CD4-positive, CD25-positive, alpha-beta regulatory T cell (primary cell): Measurements from ENCODE around the gene COL9A1. TPM values are rescaled to one million over a fixed set of nuclear protein-coding genes. Genes with fewer than 3 reads are reported as not detected.

Source experiments
- ATAC-seq, 2 donors: fragments of 150-1000 bp; cut with Tn5 transposase; one replicate each; pipeline ENCODE4 v1.10.0; 2021; ENCODE audit warnings: low read depth in 2 of 2, moderate number of reproducible peaks in 2 of 2, moderate library complexity in 1 of 2
- DNase-seq, 3 donors: peaks; one replicate each; pipeline versions ENCODE4 v3.0.0 to v3.0.0-alpha.2; 2012 to 2022; ENCODE audit warnings: mixed read lengths in 1 of 3
- H3K27ac ChIP-seq: one replicate; pipeline ENCODE4 v1.7.0; 2013; ENCODE audit warnings: mild to moderate bottlenecking, low read length; ENCODE audit not compliant: insufficient read depth, poor library complexity, severe bottlenecking
- H3K27me3 ChIP-seq: one replicate; pipeline ENCODE4 v1.7.0; 2013; ENCODE audit warnings: low read length; ENCODE audit not compliant: control insufficient read depth, insufficient read depth
- H3K36me3 ChIP-seq: one replicate; pipeline ENCODE4 v1.7.0; 2013; ENCODE audit warnings: mild to moderate bottlenecking, low read length, moderate library complexity; ENCODE audit not compliant: control insufficient read depth, insufficient read depth
- H3K4me1 ChIP-seq: 2 replicates; pipeline ENCODE4 v1.7.0; 2013; ENCODE audit warnings: mild to moderate bottlenecking, low read length; ENCODE audit not compliant: insufficient read depth, control insufficient read depth, poor library complexity, severe bottlenecking
- H3K4me3 ChIP-seq: one replicate; pipeline ENCODE4 v1.7.0; 2013; ENCODE audit warnings: low read depth, mild to moderate bottlenecking, low read length, moderate library complexity
- H3K9me3 ChIP-seq, 2 experiments: 1 replicate in 1 of 2; 2 replicates in 1 of 2; pipeline ENCODE4 v1.7.0; 2013; ENCODE audit warnings: low read length in 2 of 2, mild to moderate bottlenecking in 1 of 2, moderate library complexity in 1 of 2; ENCODE audit not compliant: control insufficient read depth in 2 of 2
- H3K27ac Mint-ChIP-seq, 3 donors: one replicate each; pipeline ENCODE4 v1.8.0; 2020 to 2022; ENCODE audit warnings: mild to moderate bottlenecking in 3 of 3, mixed read lengths in 3 of 3, moderate library complexity in 2 of 3
- H3K27me3 Mint-ChIP-seq: one replicate; pipeline ENCODE4 v1.8.0; 2022; ENCODE audit warnings: mild to moderate bottlenecking, mixed read lengths
- H3K36me3 Mint-ChIP-seq: one replicate; pipeline ENCODE4 v1.8.0; 2020; ENCODE audit warnings: mixed read lengths
- H3K4me1 Mint-ChIP-seq, 4 donors: one replicate each; pipeline ENCODE4 v1.8.0; 2020 to 2022; ENCODE audit warnings: mixed read lengths in 4 of 4, mild to moderate bottlenecking in 1 of 4
- H3K4me3 Mint-ChIP-seq, 4 donors: one replicate each; pipeline ENCODE4 v1.8.0; 2020 to 2022; ENCODE audit warnings: mild to moderate bottlenecking in 4 of 4, mixed read lengths in 4 of 4, moderate library complexity in 3 of 4
- H3K9me3 Mint-ChIP-seq, 7 donors: one replicate each; pipeline ENCODE4 v1.8.0; 2020 to 2022; ENCODE audit warnings: mixed read lengths in 7 of 7, mild to moderate bottlenecking in 3 of 7, moderate library complexity in 2 of 7
- polyA plus RNA-seq, 4 donors: library from polyadenylated mRNA; unstranded; fragments of 300-500 nt; fragmentation: Illumina TruSeq; gene quantifications; one replicate each; pipeline ENCODE4 v1.2.3, GENCODE V29; 2021
- total RNA-seq: library from RNA; stranded (reverse); gene quantifications from one replicate; pipeline ENCODE4 v1.2.3, GENCODE V29; 2022

COL9A1 gene
- total and polyA plus RNA-seq, 5 donors from 2014 or later, result not detected

GRCh38 chr6:70221715-70222438 lies 81.0 kb downstream of the COL9A1 start:
- ATAC-seq (no peak), DNase-seq (no peak)
- Histone ChIP-seq H3K27ac (no peak overlapping the region), H3K4me1 (no peaks in the 10 kb centered on the region), H3K9me3 (no peaks in the 10 kb centered on the region), H3K36me3 (no peaks in the 10 kb centered on the region), H3K27me3 (no peaks in the 10 kb centered on the region), H3K4me3 (no peak overlapping the region)
- Mint-ChIP-seq H3K9me3 (peaks cover 0 to 1% (median 0%) of the 10 kb centered on the region in 7 donors), H3K27me3 (peaks cover 5% of the 10 kb centered on the region), H3K4me3 (no peak overlapping the region), H3K4me1 (no peaks in the 10 kb centered on the region), H3K27ac (no peak overlapping the region), H3K36me3 (no peaks in the 10 kb centered on the region)

DNA sequence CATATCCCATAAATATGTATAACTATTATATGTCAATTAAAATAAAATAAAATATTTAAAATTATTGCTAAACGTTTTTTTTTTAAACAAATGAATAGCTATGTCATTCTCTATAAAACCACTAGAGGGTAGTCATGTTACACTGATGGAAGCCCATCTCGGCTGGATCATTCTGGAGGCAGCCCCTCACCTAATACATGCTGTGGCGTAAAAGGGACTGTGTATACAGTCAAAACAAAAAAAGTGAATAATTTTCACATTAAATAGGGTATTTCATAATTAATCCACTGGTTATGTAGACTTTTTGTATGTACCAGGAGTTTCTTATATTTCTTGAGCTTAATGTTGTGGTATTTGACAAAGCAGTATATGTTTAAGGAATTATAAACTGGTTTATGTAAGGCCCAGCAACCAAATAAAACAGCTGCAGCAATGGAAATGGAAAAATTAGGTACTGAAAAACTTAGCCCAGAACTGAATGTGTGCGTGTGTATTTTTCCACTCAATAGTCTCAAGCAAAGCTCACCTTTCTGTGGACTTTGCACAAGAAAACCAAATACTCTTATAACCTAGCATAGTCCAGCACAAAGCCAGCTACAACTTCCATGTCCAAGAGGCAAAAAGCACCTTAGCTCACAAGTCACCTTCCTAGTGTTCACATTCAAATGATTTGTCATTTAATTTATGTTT lies 81.7 kb downstream of the COL9A1 start:
- DNase-seq (peak in 2 of 3 donors; percentile 12 to 14), ATAC-seq (no peak)
- peaks cover 0 to 1% (median 0%) of the 10 kb centered on the region in 7 donors for H3K9me3 Mint-ChIP-seq

DNA sequence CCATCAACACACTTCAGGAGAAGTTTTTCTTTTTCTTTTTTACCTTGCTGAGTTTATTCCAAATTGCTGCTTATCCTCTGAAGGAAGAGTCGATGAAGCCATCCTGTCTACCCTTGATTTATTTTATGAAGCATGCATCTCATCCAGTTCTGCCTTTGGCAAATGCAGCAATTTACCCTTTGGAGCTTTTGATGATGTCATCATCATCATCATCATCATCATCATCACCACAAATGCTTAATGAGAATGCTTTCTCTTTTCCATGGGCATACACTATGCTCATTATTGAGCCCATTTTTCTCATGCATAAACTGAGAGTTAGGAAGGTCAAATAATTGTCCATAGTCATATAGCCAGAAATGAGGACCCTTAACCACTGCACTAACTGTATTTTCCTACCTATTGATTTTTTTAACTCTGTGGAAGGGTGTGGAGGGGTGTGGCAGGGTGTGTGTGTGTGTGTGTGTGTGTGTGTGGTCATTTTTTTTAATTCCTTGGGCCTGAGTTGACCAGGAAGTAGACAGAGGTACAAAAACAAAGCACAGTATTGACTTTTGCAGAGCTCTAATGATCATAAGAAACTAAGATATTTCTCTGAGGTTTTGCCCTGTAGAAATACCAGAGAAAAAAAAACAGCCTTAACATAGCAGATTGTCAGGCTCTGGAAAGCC lies 82.8 kb downstream of the COL9A1 start:
- ATAC-seq, result no peak
- H3K4me1 Mint-ChIP-seq, result no peaks in the 10 kb centered on the region
- no peak overlapping the region for H3K27ac ChIP-seq
- H3K4me1 ChIP-seq, result no peaks in the 10 kb centered on the region
- H3K27me3 Mint-ChIP-seq, result peaks cover 5% of the 10 kb centered on the region
- DNase-seq, result no peak
- H3K9me3 ChIP-seq, result no peaks in the 10 kb centered on the region
- no peaks in the 10 kb centered on the region for H3K27me3 ChIP-seq
- no peaks in the 10 kb centered on the region for H3K36me3 Mint-ChIP-seq
- no peak overlapping the region for H3K4me3 Mint-ChIP-seq
- H3K36me3 ChIP-seq, result no peaks in the 10 kb centered on the region
- no peak overlapping the region for H3K27ac Mint-ChIP-seq
- no peak overlapping the region for H3K4me3 ChIP-seq
- H3K9me3 Mint-ChIP-seq, result peaks cover 0 to 1% (median 0%) of the 10 kb centered on the region in 7 donors

More for the DNA sequence above, 81.7 kb downstream of the COL9A1 start:
- Mint-ChIP-seq H3K4me3 (no peak overlapping the region), H3K27me3 (peaks cover 5% of the 10 kb centered on the region), H3K27ac (no peak overlapping the region), H3K36me3 (no peaks in the 10 kb centered on the region), H3K4me1 (no peaks in the 10 kb centered on the region)
- no peak overlapping the region for H3K27ac ChIP-seq
- no peak overlapping the region for H3K4me3 ChIP-seq
- no peaks in the 10 kb centered on the region for H3K27me3 ChIP-seq
- H3K9me3 ChIP-seq, result no peaks in the 10 kb centered on the region
- H3K4me1 ChIP-seq, result no peaks in the 10 kb centered on the region
- H3K36me3 ChIP-seq, result no peaks in the 10 kb centered on the region

- Mint-ChIP-seq H3K4me1 (no peaks in the 10 kb centered on the region), H3K27me3 (no peaks in the 10 kb centered on the region), H3K27ac (no peak overlapping the region), H3K36me3 (no peaks in the 10 kb centered on the region), H3K9me3 (peaks cover 0 to under 1% (median 0%) of the 10 kb centered on the region in 7 donors), H3K4me3 (no peak overlapping the region)
- no peak overlapping the region for H3K4me3 ChIP-seq
- H3K4me1 ChIP-seq, result no peaks in the 10 kb centered on the region
- no peaks in the 10 kb centered on the region for H3K36me3 ChIP-seq
- peaks cover 2% of the 10 kb centered on the region for H3K27me3 ChIP-seq
- no peak overlapping the region for H3K27ac ChIP-seq
- ATAC-seq (no peak), DNase-seq (no peak)
- no peaks in the 10 kb centered on the region for H3K9me3 ChIP-seq
Measured at GRCh38 chr6:70216767-70217166, 86.1 kb downstream of the COL9A1 start.

DNA sequence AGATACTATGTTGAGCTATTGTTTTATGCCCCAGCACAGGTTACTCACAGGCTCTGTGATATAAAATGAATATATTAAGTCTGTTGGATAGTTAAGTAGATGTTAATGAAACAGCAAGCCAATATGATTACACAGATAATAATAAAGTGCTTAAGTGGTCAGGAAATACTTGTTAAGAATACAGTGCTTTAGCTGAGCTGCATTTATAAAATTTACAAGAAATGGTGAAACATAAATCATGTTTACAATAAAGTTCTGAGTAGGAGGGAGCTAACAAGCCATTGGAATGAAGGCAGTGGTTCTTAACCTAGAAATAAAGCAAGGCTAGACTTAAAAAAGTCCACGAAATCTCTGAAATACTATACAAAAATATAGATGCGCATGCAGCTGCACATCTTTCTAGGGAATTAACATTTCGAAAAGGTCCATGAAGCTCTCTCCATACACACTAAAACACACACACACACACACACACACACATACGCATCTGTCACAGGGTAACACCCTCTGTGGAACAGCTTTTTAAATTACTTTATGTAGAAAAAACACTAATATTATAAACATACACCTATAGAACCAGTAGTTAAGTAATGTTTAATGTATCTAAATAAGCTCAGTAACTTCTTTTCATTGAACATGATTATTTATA lies 87.3 kb downstream of the COL9A1 start:
- Histone ChIP-seq H3K36me3 (no peaks in the 10 kb centered on the region), H3K27ac (no peak overlapping the region), H3K4me1 (no peaks in the 10 kb centered on the region), H3K9me3 (no peaks in the 10 kb centered on the region), H3K4me3 (no peak overlapping the region), H3K27me3 (peaks cover 2% of the 10 kb centered on the region)
- Mint-ChIP-seq H3K27ac (no peak overlapping the region), H3K36me3 (no peaks in the 10 kb centered on the region), H3K4me3 (no peak overlapping the region), H3K9me3 (peaks cover 0 to 2% (median 0%) of the 10 kb centered on the region in 7 donors), H3K27me3 (no peaks in the 10 kb centered on the region), H3K4me1 (no peaks in the 10 kb centered on the region)
- DNase-seq, result no peak
- no peak for ATAC-seq

GRCh38 chr6:70210462-70210861 lies 92.4 kb downstream of the COL9A1 start:
- peaks cover 2% of the 10 kb centered on the region for H3K27me3 ChIP-seq
- ATAC-seq, result no peak
- DNase-seq, result peak in 1 of 3 donors; percentile 3
- no peaks in the 10 kb centered on the region for H3K9me3 ChIP-seq
- Mint-ChIP-seq H3K4me1 (no peaks in the 10 kb centered on the region), H3K36me3 (no peaks in the 10 kb centered on the region), H3K9me3 (peaks cover 0 to 2% (median 0%) of the 10 kb centered on the region in 7 donors), H3K4me3 (no peak overlapping the region), H3K27me3 (peaks cover 1% of the 10 kb centered on the region), H3K27ac (no peak overlapping the region)
- H3K36me3 ChIP-seq, result no peaks in the 10 kb centered on the region
- no peak overlapping the region for H3K27ac ChIP-seq
- no peak overlapping the region for H3K4me3 ChIP-seq
- H3K4me1 ChIP-seq, result no peaks in the 10 kb centered on the region

- no peaks in the 10 kb centered on the region for H3K4me1 ChIP-seq
- ATAC-seq, result no peak
Measured at GRCh38 chr6:70208235-70208790, 94.6 kb downstream of the COL9A1 start.

More at GRCh38 chr6:70208235-70208790, 94.6 kb downstream of the COL9A1 start:
- H3K27me3 ChIP-seq, result no peaks in the 10 kb centered on the region
- no peaks in the 10 kb centered on the region for H3K9me3 ChIP-seq
- H3K4me1 Mint-ChIP-seq, result no peaks in the 10 kb centered on the region
- no peak overlapping the region for H3K27ac Mint-ChIP-seq
- no peak overlapping the region for H3K27ac ChIP-seq
- no peak overlapping the region for H3K4me3 ChIP-seq
- H3K9me3 Mint-ChIP-seq, result peaks cover 0 to 2% (median 0%) of the 10 kb centered on the region in 7 donors
- DNase-seq, result no peak
- H3K4me3 Mint-ChIP-seq, result no peak overlapping the region
- H3K36me3 ChIP-seq, result no peaks in the 10 kb centered on the region
- no peaks in the 10 kb centered on the region for H3K36me3 Mint-ChIP-seq
- peaks cover 4% of the 10 kb centered on the region for H3K27me3 Mint-ChIP-seq
